Stomach smooth muscle (tissue), 2 donors: ENCODE measurements around the gene CACNA1A.
A peak's percentile ranks its signal among the peaks of the same experiment; 100 is the strongest.

Experiments
- H3K27ac ChIP-seq: one replicate; pipeline ENCODE4 v1.7.0; 2013; ENCODE audit warnings: mild to moderate bottlenecking, low read length, inconsistent platforms
- H3K27me3 ChIP-seq, 2 donors: one replicate each; pipeline ENCODE4 v1.7.0; 2013; ENCODE audit warnings: low read length in 2 of 2; ENCODE audit not compliant: insufficient read depth in 2 of 2, control insufficient read depth in 1 of 2
- H3K36me3 ChIP-seq, 2 donors: one replicate each; pipeline ENCODE4 v1.7.0; 2013; ENCODE audit warnings: low read length in 2 of 2; ENCODE audit not compliant: control insufficient read depth in 2 of 2, insufficient read depth in 2 of 2
- H3K4me1 ChIP-seq: one replicate; pipeline ENCODE4 v1.7.0; 2013; ENCODE audit warnings: low read length; ENCODE audit not compliant: control insufficient read depth, insufficient read depth
- H3K4me3 ChIP-seq, 2 donors: one replicate each; pipeline ENCODE4 v1.7.0; 2013; ENCODE audit warnings: low read length in 2 of 2
- H3K9ac ChIP-seq, 2 donors: one replicate each; pipeline ENCODE4 v1.7.0; 2013; ENCODE audit warnings: low read length in 2 of 2, mild to moderate bottlenecking in 1 of 2
- H3K9me3 ChIP-seq, 2 donors: one replicate each; pipeline ENCODE4 v1.7.0; 2013; ENCODE audit warnings: low read length in 2 of 2; ENCODE audit not compliant: control insufficient read depth in 2 of 2
- donor health status: healthy.
- donor health status: Pancreatic carcinoma.

The CACNA1A gene

DNA sequence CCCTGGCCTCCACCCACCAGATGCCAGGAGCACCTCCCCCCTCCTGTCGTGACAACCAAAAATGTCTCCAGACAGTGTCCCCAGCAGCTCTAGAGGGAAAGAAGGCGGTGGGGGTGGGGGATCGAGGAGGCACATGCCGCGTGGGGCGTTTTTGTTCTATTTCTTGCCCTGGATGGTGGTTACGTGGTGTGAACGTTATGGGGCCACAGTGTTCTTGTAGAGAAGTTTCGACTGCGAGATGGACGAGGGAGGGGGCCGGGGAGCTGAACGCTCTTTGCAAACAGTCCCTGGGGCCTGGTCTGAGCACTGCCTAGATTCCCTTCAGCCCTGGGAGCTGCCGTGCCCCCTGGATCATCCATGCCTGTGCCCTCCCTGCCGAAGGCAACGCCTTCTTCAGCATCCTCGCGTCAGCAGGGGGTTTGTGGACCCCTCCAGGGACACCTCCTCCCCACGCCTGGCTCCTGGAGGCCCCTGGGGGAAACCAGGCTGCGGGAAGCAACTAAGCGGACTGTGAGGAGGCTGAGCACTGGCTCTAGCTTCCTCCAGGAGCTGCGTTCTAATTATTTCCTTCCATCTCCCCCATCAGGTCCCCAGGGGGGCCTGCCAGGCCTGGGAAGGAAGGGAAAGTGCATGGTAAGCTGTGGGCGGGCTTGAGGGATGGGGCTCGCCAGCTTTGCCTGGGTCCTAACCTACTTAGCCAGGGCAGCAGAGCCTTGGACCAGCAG is 224.6 kb downstream of the CACNA1A start:
- no peak overlapping the region for H3K9ac ChIP-seq
- peaks cover 14 to 19% of the 10 kb centered on the region in 2 donors for H3K27me3 ChIP-seq
- H3K9me3 ChIP-seq = no peaks in the 10 kb centered on the region
- H3K27ac ChIP-seq = no peak overlapping the region
- no peak overlapping the region for H3K4me3 ChIP-seq
- peaks cover 2% of the 10 kb centered on the region for H3K4me1 ChIP-seq
- H3K36me3 ChIP-seq = no peaks in the 10 kb centered on the region

DNA sequence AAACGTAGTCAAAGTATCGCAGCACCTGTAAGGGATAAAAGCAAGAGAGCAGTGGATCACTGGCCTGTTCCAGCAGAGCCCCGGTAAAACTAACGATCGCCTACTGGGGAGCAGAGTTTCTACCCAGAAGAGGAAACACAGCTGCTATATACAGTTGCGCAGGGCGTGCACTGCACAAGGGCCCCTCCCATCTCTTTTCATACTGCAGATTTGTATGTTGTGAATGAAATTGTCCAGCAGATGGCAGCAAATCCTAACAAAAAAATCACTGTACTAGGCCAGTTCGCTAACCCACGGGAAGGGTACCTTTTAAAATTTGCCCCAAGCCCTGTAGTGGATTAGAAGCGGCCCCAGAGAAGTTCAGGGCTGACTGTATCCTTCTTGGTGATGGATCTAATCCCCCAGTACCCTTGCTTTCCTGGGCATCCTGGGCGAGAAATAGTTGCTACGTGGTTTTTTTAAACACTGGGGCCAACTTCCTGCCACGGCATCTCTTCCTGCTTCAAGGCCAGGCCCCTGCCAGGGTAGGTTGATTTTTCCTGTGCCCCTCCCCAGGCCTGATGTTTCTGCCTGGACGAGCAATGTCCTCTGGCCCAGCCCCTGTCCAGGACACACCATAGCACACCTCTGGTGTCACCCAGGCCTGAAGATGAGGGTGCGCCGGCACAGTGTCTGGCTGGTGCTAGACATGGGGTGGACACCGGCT is 229.0 kb downstream of the CACNA1A start:
- Histone ChIP-seq H3K4me1 (peaks cover 2% of the 10 kb centered on the region), H3K4me3 (no peak overlapping the region), H3K36me3 (no peaks in the 10 kb centered on the region), H3K27me3 (peaks cover 5 to 10% of the 10 kb centered on the region in 2 donors), H3K9me3 (no peaks in the 10 kb centered on the region), H3K9ac (no peak overlapping the region), H3K27ac (no peak overlapping the region)

DNA sequence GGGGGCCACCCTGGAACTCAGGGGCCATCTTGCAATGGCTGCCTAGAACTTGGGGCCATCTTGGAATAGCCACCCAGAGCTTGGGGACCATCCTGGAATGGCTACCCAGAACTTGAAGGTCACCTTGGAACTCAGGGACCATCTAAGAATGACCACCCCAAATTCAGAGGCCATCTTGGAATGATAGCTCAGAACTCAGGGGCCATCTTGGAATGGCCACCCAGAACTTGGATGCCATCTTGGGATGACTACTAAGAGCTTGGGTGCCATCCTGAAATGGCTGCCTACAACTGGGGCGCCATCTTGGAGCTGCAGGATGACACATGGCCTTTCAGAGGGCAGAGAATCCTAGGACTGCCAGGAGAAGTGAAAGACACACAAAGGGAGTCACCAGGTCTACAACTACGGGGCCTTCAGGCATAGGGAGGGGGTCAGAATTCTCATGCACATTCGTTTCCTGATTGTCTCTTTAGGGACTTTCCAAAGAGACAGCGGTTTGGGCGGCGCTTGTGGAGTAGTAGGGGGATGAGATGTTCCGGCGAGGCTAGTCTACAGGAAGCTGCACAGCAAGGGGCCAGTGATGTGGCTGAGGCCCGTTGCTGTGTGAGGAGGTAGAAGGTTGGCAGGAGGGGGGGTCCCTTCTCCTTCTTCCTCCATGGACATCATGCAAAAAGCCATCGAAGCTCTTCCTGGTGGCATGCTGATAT is 231.1 kb downstream of the CACNA1A start:
- no peak overlapping the region for H3K27ac ChIP-seq
- peaks cover 2% of the 10 kb centered on the region for H3K4me1 ChIP-seq
- H3K27me3 ChIP-seq = peaks cover 0 to 3% of the 10 kb centered on the region in 2 donors
- H3K9me3 ChIP-seq = no peaks in the 10 kb centered on the region
- H3K9ac ChIP-seq = no peak overlapping the region
- no peak overlapping the region for H3K4me3 ChIP-seq
- H3K36me3 ChIP-seq = no peaks in the 10 kb centered on the region

DNA sequence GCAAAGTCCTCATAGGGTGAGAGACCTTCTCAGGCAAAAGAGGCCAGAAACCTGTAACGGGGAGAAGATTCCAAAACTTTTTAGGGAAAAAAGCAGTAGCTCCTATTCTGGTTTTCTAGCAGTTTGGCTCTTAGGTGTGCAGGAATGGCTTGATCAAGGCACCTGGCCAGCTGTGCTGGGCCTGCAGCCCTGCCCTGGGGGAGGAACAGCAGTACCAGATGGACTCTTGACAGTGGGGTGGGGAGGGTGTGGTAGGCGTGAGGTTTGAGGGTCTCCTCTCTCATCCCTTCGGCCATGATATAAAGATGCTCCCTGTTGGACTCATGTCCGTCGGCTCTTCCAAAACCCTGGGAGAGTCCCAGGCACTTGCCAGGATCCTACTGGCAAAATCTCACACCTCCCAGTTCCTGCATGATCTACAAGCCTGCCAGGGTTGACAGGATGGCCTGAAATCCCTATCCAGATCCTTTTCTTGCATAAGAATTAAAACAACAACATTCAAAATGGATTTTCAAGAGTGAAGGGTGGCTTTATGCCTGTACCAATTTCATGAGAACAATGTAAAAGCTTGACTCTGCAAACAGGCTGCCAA is 235.7 kb downstream of the CACNA1A start:
- Histone ChIP-seq H3K9me3 (no peaks in the 10 kb centered on the region), H3K27me3 (peaks cover 0 to 3% of the 10 kb centered on the region in 2 donors), H3K36me3 (no peaks in the 10 kb centered on the region), H3K4me1 (no peaks in the 10 kb centered on the region), H3K27ac (no peak overlapping the region), H3K4me3 (no peak overlapping the region), H3K9ac (no peak overlapping the region)

DNA sequence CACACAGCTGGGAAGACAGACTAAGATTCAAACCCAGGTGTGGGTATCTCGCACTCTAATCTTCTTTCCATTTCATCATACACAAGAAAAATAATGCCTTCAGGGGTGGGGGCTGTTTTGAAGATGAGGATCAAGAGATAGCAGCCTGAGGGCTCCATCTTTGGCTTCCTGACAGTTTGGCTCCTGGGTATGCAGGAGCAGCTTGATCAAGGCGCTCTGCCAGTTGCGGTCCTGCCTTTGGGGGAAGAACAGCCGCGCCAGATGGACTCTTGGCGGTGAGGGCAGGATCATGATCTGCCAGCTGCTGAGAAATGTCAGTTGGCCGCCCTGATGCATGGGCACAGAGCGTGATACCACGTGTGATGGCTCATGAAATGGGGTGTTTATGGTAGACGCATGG is 236.9 kb downstream of the CACNA1A start:
- Histone ChIP-seq H3K9ac (no peak overlapping the region), H3K4me3 (no peak overlapping the region), H3K4me1 (no peaks in the 10 kb centered on the region), H3K27ac (no peak overlapping the region), H3K9me3 (no peaks in the 10 kb centered on the region), H3K36me3 (no peaks in the 10 kb centered on the region), H3K27me3 (peaks cover 0 to 3% of the 10 kb centered on the region in 2 donors)

DNA sequence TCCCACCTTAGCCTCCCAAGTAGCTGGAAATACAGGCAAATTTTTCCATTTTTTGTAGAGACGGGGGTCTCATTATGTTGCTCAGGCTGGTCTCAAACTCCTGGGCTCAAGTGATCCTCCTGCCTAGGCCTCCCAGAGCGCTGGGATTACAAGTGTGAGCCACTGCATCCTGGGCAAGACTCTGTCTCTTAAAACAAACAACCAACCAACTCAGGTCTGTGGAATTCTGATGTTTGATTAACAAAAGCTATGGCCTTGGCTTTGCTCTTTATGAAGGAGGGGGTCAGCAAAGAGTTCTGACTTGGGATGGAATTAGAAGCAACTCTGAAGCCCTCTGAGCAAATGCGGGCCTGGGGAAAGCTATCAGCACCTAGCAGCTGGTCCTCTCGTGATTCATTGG is 238.4 kb downstream of the CACNA1A start:
- H3K36me3 ChIP-seq = no peaks in the 10 kb centered on the region
- H3K9me3 ChIP-seq = no peaks in the 10 kb centered on the region
- H3K4me1 ChIP-seq = no peaks in the 10 kb centered on the region
- H3K9ac ChIP-seq = no peak overlapping the region
- no peak overlapping the region for H3K27ac ChIP-seq
- no peak overlapping the region for H3K4me3 ChIP-seq
- H3K27me3 ChIP-seq = peaks cover 0 to 5% of the 10 kb centered on the region in 2 donors

DNA sequence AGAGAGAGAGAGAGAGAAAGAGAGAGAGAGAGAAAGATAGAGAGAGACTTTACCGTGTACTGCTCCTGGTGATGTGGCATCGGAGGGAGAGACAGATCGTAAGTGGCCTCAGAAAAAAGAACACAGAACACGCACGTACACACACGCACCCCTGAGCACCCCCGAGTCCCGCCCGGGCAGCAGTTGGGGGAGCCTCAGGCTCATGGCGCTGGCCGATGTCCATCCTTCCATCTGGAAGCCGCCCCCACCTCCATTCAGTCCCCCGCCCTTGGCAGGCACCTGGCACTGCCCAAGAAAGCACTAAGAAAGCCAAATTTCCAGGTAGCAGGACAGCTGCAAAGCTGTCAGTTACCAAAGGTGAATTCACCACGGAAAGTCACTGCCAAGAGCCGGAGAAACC is 239.1 kb downstream of the CACNA1A start:
- Histone ChIP-seq H3K4me3 (no peak overlapping the region), H3K9me3 (no peaks in the 10 kb centered on the region), H3K36me3 (no peaks in the 10 kb centered on the region), H3K9ac (no peak overlapping the region), H3K27ac (no peak overlapping the region), H3K27me3 (peaks cover 0 to 5% of the 10 kb centered on the region in 2 donors), H3K4me1 (no peaks in the 10 kb centered on the region)

DNA sequence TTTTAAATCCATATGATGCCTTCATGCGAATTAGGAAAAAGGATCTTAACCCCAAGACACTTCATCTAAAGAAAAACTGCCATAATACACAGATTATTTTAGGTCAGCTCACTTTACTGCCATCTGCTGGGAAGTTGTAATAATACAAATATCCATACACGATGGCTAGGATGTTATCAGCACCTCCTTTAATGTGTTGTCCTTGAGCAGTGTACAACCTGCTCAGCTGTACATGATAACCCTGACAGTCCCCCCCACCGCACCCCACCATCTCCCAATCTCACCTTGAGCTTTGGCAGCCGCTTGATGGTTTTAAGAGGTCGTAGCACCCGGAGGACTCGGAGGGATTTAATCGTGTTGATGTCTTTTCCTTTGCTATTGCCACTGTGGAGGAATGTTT is 243.8 kb downstream of the CACNA1A start:
- H3K36me3 ChIP-seq = no peaks in the 10 kb centered on the region
- no peak overlapping the region for H3K27ac ChIP-seq
- H3K9ac ChIP-seq = no peak overlapping the region
- H3K27me3 ChIP-seq = peaks cover 0 to 8% of the 10 kb centered on the region in 2 donors
- H3K4me1 ChIP-seq = no peaks in the 10 kb centered on the region
- H3K4me3 ChIP-seq = no peak overlapping the region
- no peaks in the 10 kb centered on the region for H3K9me3 ChIP-seq

DNA sequence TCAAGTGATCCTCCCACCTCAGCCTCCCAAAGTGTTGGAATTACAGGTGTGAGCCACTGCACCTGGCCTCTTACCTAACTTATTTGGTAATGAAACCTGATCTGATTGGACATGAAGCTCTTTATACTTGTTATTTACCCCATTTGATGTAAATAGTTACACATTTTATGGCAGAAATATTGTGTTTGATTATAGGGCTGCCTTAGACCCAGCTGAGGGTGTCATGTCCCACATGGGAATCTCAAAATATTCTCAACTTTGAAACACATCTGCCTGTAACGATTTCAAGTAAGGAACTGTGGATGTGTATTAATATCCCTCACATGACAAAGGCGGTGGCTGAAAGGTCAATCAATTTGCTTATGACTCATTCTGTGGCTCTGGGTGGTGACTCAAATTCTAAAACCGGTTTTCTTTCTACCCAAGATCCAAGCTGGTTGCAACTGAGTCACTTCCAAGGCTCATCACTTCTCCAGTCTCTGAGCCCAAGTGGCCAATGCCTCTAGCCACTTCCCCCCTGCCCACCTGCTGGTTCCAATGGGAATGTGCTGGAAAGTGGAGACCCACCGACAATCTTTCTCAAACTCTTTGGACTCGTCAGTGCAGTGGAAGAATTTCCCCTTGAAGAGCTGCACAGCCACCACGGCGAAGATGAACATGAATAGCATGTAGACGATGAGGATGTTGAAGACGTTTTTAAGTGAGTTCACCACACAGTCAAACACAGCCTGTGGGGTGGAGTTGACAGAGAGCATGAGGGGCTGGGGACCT is 245.2 kb downstream of the CACNA1A start:
- Histone ChIP-seq H3K9me3 (peaks cover 0 to 4% of the 10 kb centered on the region in 2 donors), H3K27ac (no peak overlapping the region), H3K4me1 (no peaks in the 10 kb centered on the region), H3K36me3 (no peaks in the 10 kb centered on the region), H3K9ac (no peak overlapping the region), H3K4me3 (no peak overlapping the region), H3K27me3 (peaks cover 0 to 11% of the 10 kb centered on the region in 2 donors)

DNA sequence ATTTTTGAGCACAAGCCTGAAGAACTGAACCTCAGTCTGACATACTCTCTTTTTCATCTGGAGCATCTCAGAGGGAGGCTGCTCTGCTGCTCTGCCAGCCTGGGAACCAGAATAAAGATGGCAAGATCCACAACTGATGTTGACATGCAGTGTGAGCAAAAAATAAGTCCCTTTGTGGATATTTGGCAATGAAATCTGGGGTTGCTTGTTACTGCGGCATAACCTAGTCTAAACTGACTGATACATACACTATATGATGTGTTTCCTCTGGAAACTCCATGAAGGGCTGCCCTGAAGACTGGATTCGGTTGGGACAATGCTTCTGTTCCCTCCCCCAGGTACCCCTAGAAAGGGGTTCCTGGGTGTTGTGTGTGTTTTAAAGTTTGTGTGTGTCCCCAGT is 249.4 kb downstream of the CACNA1A start:
- no peak overlapping the region for H3K9ac ChIP-seq
- peaks cover 0 to 9% of the 10 kb centered on the region in 2 donors for H3K27me3 ChIP-seq
- H3K27ac ChIP-seq = no peak overlapping the region
- H3K4me3 ChIP-seq = peak overlapping the region in 1 of 2 donors; percentile 25
- H3K36me3 ChIP-seq = no peaks in the 10 kb centered on the region
- H3K4me1 ChIP-seq = no peaks in the 10 kb centered on the region
- peaks cover 0 to 4% of the 10 kb centered on the region in 2 donors for H3K9me3 ChIP-seq
